GM21423 (cell line): ENCODE results near the gene IGSF8.
"Not testable (repeated sequence)": the region's sequence is repeated elsewhere in the genome, so short reads cannot be mapped to it uniquely, and the experiment has no call there.

Experiments used
- ATAC-seq: cut with Tn5 transposase; IDR thresholded peaks from one replicate; pipeline ENCODE4 v1.9.1; 2021; ENCODE audit warnings: mild to moderate bottlenecking, moderate library complexity; ENCODE audit not compliant: unreplicated experiment

Gene IGSF8

GRCh38 chr1:160069460-160070231, 28.8 kb downstream of the IGSF8 start, which contains the start of gene KCNJ10:
KCNJ10 (minus strand) TSS chr1:160070160; CDS start chr1:160042532, 27,628 bp downstream.
- no peak for ATAC-seq

DNA sequence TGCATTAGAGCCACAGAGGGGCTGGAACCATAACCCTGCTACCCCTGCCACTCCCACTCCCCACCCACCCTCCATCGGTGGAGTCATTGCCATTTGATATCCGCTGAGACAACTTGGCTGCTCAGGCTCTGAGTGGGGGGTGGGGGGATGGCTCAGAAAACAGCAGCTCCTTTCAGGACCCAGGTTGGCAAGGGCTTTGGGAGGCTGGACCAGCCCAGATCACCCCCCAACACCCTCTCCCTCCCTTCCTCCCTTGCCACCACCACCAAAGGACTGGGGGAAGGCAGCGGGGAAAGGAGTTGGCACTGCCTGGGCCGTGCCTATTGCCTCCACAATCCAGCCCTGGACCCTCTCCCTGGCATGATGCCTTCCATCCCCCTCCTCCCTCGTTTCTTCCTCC, 30.2 kb downstream of the IGSF8 start:
- ATAC-seq: no peak

GRCh38 chr1:160066829-160067745, 31.3 kb downstream of the IGSF8 start:
- ATAC-seq: no peak

GRCh38 chr1:160064746-160065145, 33.7 kb downstream of the IGSF8 start:
- no peak for ATAC-seq

- no peak for ATAC-seq
Observed at GRCh38 chr1:160064164-160064563, 34.3 kb downstream of the IGSF8 start.

DNA sequence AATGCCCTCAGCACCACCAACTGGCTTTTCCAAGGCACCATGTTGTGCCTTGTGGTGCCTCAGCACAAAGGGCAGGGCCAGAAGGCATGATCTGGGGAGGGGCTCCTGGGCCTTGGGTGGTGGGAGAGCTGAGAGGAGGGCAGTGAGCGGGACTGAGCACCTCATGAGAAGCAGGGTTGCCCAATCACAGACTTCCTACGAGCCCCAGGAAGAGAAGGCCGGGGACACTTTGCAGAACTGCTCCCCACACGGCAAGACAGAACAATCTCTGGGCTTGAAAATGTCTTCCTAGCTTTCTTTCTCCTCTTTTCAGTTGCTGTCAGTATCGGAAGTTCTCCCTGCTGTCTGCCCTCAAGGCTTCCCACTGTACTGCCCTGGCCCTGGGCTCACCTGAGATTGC, 35.2 kb downstream of the IGSF8 start:
- no peak for ATAC-seq

- no peak for ATAC-seq
Observed at GRCh38 chr1:160062230-160062532, 36.2 kb downstream of the IGSF8 start.

- no peak for ATAC-seq
Observed at GRCh38 chr1:160061369-160062229, 36.8 kb downstream of the IGSF8 start.

GRCh38 chr1:160058087-160058486, 40.3 kb downstream of the IGSF8 start:
- ATAC-seq: no peak

- no peak for ATAC-seq
Observed at GRCh38 chr1:160056648-160057169, 41.7 kb downstream of the IGSF8 start.

DNA sequence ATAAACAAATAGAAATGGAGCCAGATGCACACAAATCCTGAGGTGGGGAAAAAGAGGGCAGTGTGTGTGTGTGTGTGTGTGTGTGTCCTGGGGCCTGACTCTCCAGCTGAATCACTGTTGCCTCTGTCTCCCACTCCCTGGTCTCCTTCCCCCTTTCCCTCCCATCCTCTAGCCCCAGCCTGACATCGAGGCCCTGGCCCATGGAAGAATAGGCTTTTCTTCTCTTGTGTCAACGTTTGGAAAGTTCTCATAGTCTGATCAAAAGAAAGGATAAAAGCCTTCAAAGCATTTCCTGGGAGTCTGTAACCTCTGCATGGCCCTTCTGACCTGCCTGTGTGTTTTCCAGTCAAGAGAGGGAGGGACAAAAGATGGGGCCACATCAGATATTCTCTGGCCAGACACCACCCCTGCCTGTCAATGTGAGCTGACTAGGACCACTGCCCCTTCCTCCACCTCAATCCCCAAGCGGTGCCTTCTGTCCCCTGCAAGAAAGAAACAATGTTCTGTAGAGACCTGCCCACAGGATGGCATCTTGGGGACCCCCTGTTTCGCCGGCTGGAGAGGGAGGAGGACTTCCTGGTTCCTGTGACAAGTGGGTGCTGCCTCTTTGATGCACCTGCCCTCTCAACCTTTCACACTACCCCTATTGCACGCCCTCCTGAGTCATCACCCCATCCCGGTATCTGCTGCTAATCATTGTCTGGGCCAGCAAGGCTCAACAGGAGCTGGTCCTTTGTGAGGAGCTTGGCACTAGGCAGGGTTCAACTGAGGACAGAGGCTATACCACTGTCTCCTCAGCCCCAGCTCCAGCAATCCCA, 44.7 kb downstream of the IGSF8 start:
- ATAC-seq: no peak

DNA sequence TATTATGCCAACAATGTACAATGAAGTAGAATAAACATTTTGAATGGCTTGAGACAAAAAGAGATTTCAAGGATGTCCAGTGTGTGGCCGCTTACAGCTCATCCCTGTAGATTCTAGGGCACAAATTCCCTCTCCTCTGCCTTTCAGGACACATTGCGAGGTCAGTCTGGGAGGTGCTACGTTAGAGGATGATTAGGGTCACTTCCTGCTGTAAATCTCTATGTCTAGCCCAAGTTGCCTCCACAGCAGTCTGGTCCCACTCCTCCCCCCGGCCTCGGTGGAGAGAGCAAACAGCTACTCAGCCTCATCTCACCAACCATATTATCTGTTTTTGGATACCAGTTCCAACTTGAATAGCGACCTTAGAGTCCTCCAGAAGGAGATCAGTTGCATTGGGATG, 45.5 kb downstream of the IGSF8 start:
- ATAC-seq: no peak

- no peak for ATAC-seq
Observed at GRCh38 chr1:160050619-160051018, 47.8 kb downstream of the IGSF8 start.

- ATAC-seq: not testable (repeated sequence)
Observed at GRCh38 chr1:160050182-160050581, 48.2 kb downstream of the IGSF8 start.

GRCh38 chr1:160049101-160049500, 49.3 kb downstream of the IGSF8 start:
- ATAC-seq: no peak

- ATAC-seq: no peak
Observed at GRCh38 chr1:160048335-160048734, 50.1 kb downstream of the IGSF8 start.

- peak; percentile 34 for ATAC-seq
Observed at GRCh38 chr1:160047111-160047991, 51.1 kb downstream of the IGSF8 start.

DNA sequence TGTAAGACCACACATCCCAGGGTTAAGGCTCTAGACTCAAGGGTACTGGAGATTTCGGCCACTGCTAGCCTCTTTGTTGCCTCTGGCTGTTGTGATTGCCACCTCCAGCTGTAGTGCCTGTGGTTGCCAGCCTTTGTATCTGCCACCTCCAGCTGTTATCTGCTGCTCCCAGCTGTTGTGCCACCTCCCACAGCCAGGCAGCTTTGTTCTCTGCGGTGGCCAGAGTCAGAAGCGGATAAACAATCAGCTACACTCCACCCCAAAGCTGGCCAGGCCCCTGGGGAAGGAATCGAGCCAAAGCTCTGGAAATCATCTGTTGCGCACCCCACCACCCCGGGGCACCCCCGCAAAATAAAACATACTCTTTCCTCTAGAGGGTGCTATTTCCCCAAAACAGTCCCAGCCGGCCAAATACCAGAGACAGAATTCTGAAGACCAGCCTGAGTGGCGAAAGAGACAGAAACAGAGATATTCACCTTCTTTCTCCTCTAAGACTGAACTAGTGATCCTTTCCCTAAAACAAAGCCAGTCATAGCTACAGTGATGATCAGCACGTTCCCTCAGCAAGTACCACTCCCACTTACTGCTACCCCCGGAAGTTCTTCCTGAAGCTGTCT, 51.8 kb downstream of the IGSF8 start:
- peak; percentile 75 for ATAC-seq

DNA sequence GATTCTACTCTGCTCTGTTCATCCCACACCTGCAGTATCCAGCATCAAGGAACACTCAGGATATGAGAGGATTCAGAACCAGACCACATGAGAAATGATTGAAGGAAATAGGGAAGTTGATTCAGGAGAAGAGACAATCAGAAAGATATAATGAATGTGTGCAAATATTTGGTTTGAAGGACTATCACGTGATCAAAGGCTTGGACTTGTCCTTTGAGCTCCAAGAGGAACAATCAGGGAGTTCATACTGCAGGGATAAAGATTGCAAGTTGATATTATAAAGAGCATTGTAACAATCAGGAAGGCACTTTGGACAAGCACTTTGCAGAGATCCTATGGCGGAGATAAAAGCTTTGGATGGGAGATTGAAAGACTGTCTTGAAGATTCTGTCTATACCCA, 52.8 kb downstream of the IGSF8 start:
- no peak for ATAC-seq
